GM18511 (cell line): ENCODE data around the gene CHSY3.

Experiments used
- ATAC-seq: cut with Tn5 transposase; IDR thresholded peaks from one replicate; pipeline ENCODE4 v1.9.1; 2021; ENCODE audit warnings: mild to moderate bottlenecking, moderate library complexity; ENCODE audit not compliant: unreplicated experiment

Gene CHSY3

GRCh38 chr5:129904102-129904666, at the start of gene CHSY3:
TSS of gene CHSY3 (plus strand) at chr5:129904465.
- ATAC-seq: peak; percentile 67

- ATAC-seq: no peak
Measured at GRCh38 chr5:129856325-129856724, 47.9 kb upstream of the CHSY3 start.

GRCh38 chr5:129857116-129857515, 47.1 kb upstream of the CHSY3 start:
- no peak for ATAC-seq

GRCh38 chr5:129858131-129858675, 46.1 kb upstream of the CHSY3 start:
- ATAC-seq: peak; percentile 49

- ATAC-seq: no peak
Measured at GRCh38 chr5:129884322-129884721, 19.9 kb upstream of the CHSY3 start.

GRCh38 chr5:129899454-129899853, 4.8 kb upstream of the CHSY3 start:
- no peak for ATAC-seq

- no peak for ATAC-seq
Measured at GRCh38 chr5:129902816-129903215, 1.4 kb upstream of the CHSY3 start.

- peak; percentile 3 for ATAC-seq
Measured at GRCh38 chr5:129903466-129904101, 681 bp upstream of the CHSY3 start.

- ATAC-seq: peak; percentile 47
Measured at GRCh38 chr5:129904667-129905472, 605 bp downstream of the CHSY3 start.

- ATAC-seq: no peak
Measured at GRCh38 chr5:129905473-129906176, 1.4 kb downstream of the CHSY3 start.

GRCh38 chr5:129906177-129906887, 2.1 kb downstream of the CHSY3 start:
- ATAC-seq: no peak

- ATAC-seq: peak; percentile 36
Measured at GRCh38 chr5:129909225-129909624, 5.0 kb downstream of the CHSY3 start.

- no peak for ATAC-seq
Measured at GRCh38 chr5:129912601-129913255, 8.5 kb downstream of the CHSY3 start.

- no peak for ATAC-seq
Measured at GRCh38 chr5:129915415-129915814, 11.2 kb downstream of the CHSY3 start.

- ATAC-seq: no peak
Measured at GRCh38 chr5:129917224-129917623, 13.0 kb downstream of the CHSY3 start.

- no peak for ATAC-seq
Measured at GRCh38 chr5:129921204-129921603, 16.9 kb downstream of the CHSY3 start.

- ATAC-seq: no peak
Measured at GRCh38 chr5:129930221-129930620, 26.0 kb downstream of the CHSY3 start.

GRCh38 chr5:129935626-129936025, 31.4 kb downstream of the CHSY3 start:
- no peak for ATAC-seq

- no peak for ATAC-seq
Measured at GRCh38 chr5:129938077-129938476, 33.8 kb downstream of the CHSY3 start.

GRCh38 chr5:129943936-129944335, 39.7 kb downstream of the CHSY3 start:
- no peak for ATAC-seq
